Lower leg skin (tissue), 4 donors: ENCODE data around the gene FOXD1. TPM values are rescaled to one million over a fixed set of nuclear protein-coding genes. Genes with fewer than 3 reads are reported as not detected.

Source experiments
- DNase-seq, 2 donors: peaks; one replicate each; pipeline ENCODE4 v3.0.0-alpha.2; 2019; ENCODE audit warnings: low spot score in 2 of 2
- H3K4me3 ChIP-seq: fragments of 200-600 bp; sonication (generic); 2 replicates; pipeline ENCODE4 v1.5.1; 2017; ENCODE audit warnings: mild to moderate bottlenecking, low read depth; ENCODE audit not compliant: poor library complexity, severe bottlenecking
- POLR2A ChIP-seq, 2 donors: fragments of 450-650 bp; IDR thresholded peaks; one replicate each; pipeline ENCODE4 v1.6.1; 2016 to 2017; ENCODE audit warnings: antibody characterized with exemption in 2 of 2, mild to moderate bottlenecking in 1 of 2, moderate library complexity in 1 of 2
- WGBS, 2 donors: methylation state at CpG; one replicate each; pipeline ENCODE4 v1.1.5; 2018; 5-methylcytosine and 5-hydroxymethylcytosine counted together
- intact Hi-C: fragments of 100-400 bp; cut with DNase I; formaldehyde crosslinking; loops from one replicate; pipeline ENCODE4 v1.15.0; 2023; ENCODE audit warnings: low total_unique reads
- total RNA-seq, 4 donors: library from RNA; depleted of rRNA; stranded (reverse); fragments of >200 nt; gene quantifications; one replicate each; pipeline ENCODE4 v1.1.0, GENCODE V29; 2016
- TF ChIP-seq, protein P1 (sequence below), 3 donors: fragments of 450-650 bp; IDR thresholded peaks; one replicate each; pipeline ENCODE4 v1.5.1; 2016; ENCODE audit warnings: antibody characterized with exemption in 3 of 3, mild to moderate bottlenecking in 3 of 3, moderate library complexity in 2 of 3

FOXD1 gene
- total RNA-seq, 4 donors from 2014 or later, result 0.63 to 2.2 (median 1.8) TPM

DNA sequence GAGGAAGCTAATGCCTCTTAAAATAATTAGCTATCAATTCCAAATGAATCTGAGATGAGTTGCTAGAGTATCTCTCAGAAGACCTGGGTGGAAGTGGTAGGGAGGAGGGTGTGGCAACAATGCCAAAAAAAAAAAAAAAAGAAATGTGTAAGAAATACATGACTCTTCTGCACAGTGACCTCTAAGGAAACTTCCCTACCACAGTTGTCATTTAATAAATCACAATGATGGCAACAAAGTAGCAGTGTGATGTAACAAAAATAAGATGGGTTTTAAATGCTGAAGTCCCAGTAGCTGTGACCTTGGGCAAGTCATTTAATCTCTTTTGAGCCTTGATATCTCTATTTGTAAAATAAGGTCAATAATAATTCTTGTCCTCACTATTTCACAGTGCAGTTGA lies 7.2 kb downstream of the FOXD1 start:
- TF ChIP-seq, protein P1, sequence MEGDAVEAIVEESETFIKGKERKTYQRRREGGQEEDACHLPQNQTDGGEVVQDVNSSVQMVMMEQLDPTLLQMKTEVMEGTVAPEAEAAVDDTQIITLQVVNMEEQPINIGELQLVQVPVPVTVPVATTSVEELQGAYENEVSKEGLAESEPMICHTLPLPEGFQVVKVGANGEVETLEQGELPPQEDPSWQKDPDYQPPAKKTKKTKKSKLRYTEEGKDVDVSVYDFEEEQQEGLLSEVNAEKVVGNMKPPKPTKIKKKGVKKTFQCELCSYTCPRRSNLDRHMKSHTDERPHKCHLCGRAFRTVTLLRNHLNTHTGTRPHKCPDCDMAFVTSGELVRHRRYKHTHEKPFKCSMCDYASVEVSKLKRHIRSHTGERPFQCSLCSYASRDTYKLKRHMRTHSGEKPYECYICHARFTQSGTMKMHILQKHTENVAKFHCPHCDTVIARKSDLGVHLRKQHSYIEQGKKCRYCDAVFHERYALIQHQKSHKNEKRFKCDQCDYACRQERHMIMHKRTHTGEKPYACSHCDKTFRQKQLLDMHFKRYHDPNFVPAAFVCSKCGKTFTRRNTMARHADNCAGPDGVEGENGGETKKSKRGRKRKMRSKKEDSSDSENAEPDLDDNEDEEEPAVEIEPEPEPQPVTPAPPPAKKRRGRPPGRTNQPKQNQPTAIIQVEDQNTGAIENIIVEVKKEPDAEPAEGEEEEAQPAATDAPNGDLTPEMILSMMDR (IDR thresholded peaks at IDR 0.05), result no peak
- DNase-seq, result no peak
- intact Hi-C loops, result no loop called here
- H3K4me3 ChIP-seq, result no peak overlapping the region

DNA sequence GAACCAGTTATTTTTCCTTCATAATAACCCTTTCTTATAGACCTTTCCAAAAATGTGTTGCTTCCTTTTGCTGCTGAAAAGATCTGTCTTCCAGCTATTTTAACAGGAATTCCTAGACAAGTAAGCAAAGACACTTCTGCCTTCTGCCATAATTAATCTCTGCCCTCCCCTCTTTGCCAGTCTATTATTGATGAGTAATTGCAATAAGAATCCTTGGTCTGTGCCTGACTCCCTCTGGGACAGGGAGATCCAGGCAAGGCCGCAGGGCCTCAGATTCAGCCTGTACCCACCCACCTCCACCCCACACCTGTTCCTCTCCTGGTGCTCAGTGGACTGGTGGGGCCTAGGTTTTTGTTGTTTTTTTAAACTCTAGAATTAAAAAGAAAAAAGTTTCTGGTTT lies 8.3 kb downstream of the FOXD1 start:
- H3K4me3 ChIP-seq, result no peak overlapping the region
- intact Hi-C loops, result no loop called here
- WGBS, 2 donors, result 33 to 52% methylated on average over 1 of the region's 1 CpG
- TF ChIP-seq, protein P1 (IDR thresholded peaks at IDR 0.05), result no peak
- TF ChIP-seq POLR2A (IDR thresholded peaks at IDR 0.05), result no peak
- no peak for DNase-seq

DNA sequence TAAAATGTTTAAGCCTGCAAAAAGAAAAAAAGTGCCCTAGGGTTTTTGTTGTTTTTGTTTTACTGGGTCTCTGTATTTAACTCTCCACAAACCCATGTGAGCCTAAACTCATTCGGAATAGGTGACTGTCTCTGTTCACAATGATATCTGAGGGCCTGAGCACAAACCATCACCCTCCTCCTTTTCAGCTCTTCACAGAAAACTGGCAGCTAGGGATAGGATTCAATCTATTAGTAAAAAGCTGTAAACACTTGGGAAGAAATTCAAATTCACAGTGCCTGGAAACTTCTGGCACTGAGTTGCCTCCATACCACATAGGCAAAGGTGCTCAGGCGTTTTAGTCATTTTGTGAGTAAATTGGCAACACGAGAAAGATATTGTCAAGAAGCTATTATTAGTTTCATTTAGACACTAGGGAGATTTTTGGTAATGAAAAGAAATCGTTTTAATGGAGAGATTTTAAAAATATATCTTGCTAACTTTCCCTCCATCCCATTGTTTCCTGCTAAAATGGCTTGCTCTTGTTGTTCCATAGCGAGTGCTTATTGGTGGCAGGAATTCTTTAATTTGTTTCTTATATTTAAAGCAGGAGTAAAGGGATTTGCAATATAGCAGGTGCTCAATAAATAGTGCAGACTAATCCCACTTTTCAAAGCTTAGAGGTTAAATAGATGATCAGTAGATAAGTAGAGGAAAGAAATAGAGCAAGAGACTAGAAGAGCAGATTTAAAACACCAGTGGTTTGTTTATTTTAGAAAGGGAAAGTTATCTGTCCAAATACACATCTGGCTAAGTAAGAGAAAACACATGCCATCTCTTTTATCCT lies 9.7 kb downstream of the FOXD1 start:
- no peak overlapping the region for H3K4me3 ChIP-seq
- intact Hi-C loops, result no loop called here
- WGBS, 2 donors, result 20 to 21% methylated on average over 5 of the region's 5 CpGs
- no peak for TF ChIP-seq POLR2A (IDR thresholded peaks at IDR 0.05)
- TF ChIP-seq, protein P1 (IDR thresholded peaks at IDR 0.05), result no peak
- no peak for DNase-seq

DNA sequence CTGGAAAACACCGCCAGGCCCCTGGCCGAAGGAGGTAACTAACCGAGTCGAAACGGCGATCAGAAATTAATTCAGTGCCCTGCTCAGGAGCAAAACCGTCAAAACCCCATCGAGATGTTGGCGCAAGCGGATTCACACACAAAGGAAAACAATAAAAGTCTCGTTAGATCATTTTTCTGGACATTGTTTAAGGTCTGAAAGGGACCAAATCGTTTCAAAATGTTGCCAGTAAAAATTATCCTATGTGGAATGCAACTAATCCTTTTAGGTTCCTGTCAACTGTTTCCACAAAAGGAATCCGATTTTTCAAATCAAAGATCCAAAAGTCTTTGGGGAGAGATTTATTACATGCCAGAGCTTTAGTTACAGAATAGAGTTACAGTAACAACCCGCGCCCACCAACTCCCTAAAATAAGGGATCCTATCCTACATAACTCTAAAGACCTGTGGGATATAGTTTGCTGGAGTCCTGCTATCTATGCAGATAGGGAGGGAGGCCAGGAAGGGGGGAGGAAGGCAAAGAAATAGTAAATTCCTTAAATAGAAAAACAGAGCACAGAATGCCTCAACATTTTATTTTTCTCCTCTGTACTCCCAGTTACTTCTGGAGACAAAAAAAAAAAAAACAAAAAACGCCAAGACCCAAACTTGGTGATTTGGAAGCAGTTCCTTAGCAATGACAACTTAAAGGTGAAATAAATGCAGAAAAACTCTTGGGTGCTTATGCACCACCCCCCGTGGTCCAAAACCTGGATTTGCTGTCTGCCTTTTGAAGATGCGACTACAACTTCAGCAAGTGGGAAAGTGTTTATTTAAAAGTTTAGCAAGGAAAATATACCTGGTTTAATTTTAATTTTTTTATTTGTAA lies 10.6 kb downstream of the FOXD1 start:
- DNase-seq, result no peak
- WGBS, 2 donors, result 10 to 14% methylated on average over 18 of the region's 18 CpGs
- no peak overlapping the region for H3K4me3 ChIP-seq
- no peak for TF ChIP-seq POLR2A (IDR thresholded peaks at IDR 0.05)
- TF ChIP-seq, protein P1 (IDR thresholded peaks at IDR 0.05), result no peak
- intact Hi-C loops, result no loop called here

DNA sequence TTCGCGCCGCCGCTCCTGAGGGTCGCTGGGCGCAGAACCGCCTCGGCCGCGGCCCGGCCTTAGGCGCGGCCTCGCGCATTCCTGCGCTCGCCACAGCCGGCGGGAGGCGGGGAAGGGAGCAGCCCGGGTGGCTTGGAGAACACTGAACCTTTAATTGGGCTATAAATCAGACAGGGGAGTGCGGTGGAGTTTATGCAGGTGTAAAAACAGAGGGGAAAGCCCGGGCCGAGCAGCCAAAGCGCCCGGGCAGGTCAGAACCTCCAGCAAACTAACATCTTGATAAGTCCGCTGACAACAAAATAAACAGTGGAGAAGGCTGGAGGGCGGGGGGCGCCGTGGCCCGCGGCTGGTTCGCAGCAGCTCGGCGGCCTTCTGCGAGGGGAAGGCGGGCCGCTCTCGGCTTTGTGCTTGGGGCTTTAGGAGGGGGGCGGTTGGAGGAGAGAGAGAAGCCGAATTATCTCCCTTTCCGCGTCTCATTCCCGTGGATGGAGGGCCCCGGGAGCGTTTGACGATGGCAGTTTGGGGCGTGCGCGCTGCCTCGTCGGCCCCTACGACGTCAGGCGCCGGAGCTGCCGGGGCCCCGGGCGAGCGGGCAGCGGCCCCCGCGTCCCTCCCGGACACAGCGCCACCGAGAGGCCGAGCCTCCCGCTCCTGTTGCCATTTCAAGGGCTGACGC lies 11.3 kb downstream of the FOXD1 start:
- DNase-seq, result no peak
- H3K4me3 ChIP-seq, result no peak overlapping the region
- 2 to 8% methylated on average over 27 to 65 of the region's 69 CpGs for WGBS, 2 donors
- intact Hi-C loops, result no loop called here
- TF ChIP-seq POLR2A (IDR thresholded peaks at IDR 0.05), result no peak
- TF ChIP-seq, protein P1 (IDR thresholded peaks at IDR 0.05), result no peak
